Measurements from ENCODE around the gene CDH18.
A peak's percentile ranks its signal among the peaks of the same experiment; 100 is the strongest.

Gene CDH18

DNA sequence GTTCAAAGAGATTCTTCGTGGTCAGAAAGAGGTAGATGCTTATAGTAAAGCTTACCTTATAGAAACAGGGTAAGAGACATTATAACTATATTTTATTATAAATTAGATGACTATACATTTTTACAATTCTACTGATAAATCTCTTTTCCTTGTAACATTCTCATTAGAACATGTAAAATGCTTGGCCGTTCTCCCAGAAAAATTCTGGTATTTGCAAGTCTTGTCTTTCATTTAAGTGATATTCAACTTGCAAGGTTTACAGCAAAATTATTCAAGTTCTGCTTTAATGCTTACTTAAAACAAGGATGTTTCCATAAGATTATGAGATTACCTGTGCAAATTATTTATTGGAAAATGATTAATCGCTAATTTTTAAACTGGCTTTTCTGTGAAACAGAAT, 41.3 kb upstream of the CDH18 start:
- H3K9me3 ChIP-seq (ENCODE audit: severe bottlenecking), result no peaks in the 10 kb centered on the region
- H3K4me3 ChIP-seq (ENCODE audit: severe bottlenecking), result no peak overlapping the region
- TF ChIP-seq, protein P1, sequence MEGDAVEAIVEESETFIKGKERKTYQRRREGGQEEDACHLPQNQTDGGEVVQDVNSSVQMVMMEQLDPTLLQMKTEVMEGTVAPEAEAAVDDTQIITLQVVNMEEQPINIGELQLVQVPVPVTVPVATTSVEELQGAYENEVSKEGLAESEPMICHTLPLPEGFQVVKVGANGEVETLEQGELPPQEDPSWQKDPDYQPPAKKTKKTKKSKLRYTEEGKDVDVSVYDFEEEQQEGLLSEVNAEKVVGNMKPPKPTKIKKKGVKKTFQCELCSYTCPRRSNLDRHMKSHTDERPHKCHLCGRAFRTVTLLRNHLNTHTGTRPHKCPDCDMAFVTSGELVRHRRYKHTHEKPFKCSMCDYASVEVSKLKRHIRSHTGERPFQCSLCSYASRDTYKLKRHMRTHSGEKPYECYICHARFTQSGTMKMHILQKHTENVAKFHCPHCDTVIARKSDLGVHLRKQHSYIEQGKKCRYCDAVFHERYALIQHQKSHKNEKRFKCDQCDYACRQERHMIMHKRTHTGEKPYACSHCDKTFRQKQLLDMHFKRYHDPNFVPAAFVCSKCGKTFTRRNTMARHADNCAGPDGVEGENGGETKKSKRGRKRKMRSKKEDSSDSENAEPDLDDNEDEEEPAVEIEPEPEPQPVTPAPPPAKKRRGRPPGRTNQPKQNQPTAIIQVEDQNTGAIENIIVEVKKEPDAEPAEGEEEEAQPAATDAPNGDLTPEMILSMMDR (IDR thresholded peaks at IDR 0.05; ENCODE audit: poor library complexity, severe bottlenecking), result no peak
- H3K36me3 ChIP-seq (ENCODE audit: low read depth), result no peaks in the 10 kb centered on the region
- no peak for DNase-seq (ENCODE audit: low spot score)
- peaks cover 2% of the 10 kb centered on the region for H3K4me1 ChIP-seq (ENCODE audit: insufficient read depth, poor library complexity, severe bottlenecking)
- no peak for ATAC-seq (ENCODE audit: low read depth)
- no peak overlapping the region for H3K27ac ChIP-seq (ENCODE audit: poor library complexity, severe bottlenecking)
- no peaks in the 10 kb centered on the region for H3K27me3 ChIP-seq (ENCODE audit: insufficient read depth, poor library complexity, severe bottlenecking)

DNA sequence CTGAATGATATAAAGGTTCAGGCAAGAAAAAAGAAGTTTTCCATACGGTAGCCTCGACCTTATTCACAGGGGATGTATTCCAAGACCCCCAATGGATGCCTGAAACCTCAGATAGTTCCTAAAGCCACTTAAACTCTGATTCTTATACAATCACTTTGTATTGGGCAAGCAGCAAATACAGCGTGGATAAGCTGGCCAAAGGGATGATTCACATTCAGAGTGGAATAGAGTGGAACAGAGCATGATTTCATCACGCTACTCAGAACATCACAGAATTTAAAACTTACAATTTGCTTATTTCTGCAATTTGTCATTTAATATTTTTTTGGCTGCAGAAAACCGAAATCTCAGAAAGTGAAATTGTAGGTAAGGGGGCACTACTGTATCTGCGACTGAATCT, 40.5 kb upstream of the CDH18 start:
- DNase-seq (ENCODE audit: low spot score), result no peak
- H3K4me1 ChIP-seq (ENCODE audit: insufficient read depth, poor library complexity, severe bottlenecking), result peaks cover 2% of the 10 kb centered on the region
- H3K27ac ChIP-seq (ENCODE audit: poor library complexity, severe bottlenecking), result no peak overlapping the region
- no peaks in the 10 kb centered on the region for H3K9me3 ChIP-seq (ENCODE audit: severe bottlenecking)
- no peaks in the 10 kb centered on the region for H3K27me3 ChIP-seq (ENCODE audit: insufficient read depth, poor library complexity, severe bottlenecking)
- no peak overlapping the region for H3K4me3 ChIP-seq (ENCODE audit: severe bottlenecking)
- no peaks in the 10 kb centered on the region for H3K36me3 ChIP-seq (ENCODE audit: low read depth)
- ATAC-seq (ENCODE audit: low read depth), result peak; percentile 41; the same call in 1 of the 3 replicates
- TF ChIP-seq, protein P1 (IDR thresholded peaks at IDR 0.05; ENCODE audit: poor library complexity, severe bottlenecking), result no peak

DNA sequence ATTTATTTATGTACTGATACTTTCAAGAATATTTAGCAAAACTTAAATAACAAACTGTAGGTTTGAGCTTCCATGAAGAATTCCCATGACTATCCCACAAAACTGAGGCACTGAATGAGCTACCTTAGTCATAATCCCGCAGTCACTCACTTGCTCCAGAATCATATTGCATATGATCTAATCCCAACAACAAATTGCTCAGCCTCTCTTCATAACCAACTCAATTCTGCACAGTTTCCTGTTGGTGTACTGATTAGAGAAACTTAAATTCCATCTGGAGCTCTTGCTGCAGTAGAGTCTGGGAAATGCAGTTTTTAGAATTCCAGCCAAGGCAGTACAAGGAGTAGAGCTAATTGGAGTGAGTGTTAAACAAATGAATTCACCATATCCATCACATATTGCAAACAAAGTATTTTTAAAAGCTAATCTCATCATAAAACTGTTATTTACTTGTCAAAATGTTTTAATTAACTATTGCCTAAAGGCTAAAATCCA, 35.7 kb upstream of the CDH18 start:
- TF ChIP-seq, protein P1 (IDR thresholded peaks at IDR 0.05; ENCODE audit: poor library complexity, severe bottlenecking), result no peak
- H3K27ac ChIP-seq (ENCODE audit: poor library complexity, severe bottlenecking), result no peak overlapping the region
- ATAC-seq (ENCODE audit: low read depth), result no peak

DNA sequence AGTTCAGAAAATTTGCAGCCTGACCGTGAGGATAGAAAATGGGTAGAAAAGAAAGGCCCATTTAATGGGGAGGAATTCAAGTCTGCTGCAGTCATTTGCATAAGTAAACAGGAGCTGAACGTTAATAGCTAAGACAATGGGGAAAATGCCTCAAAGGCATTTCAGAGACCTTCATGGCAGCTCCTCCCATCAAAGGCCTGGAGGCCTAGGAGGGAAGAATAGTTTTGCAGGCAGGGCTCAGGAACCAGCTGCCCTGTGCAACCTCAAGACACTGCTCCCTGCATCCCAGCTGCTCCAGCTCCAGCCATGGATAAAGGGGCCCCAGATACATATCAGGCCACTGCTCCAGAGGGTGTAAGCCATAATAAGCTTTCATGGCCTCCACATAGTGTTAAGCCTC, 32.2 kb upstream of the CDH18 start:
- ATAC-seq (ENCODE audit: low read depth), result no peak
- TF ChIP-seq, protein P1 (IDR thresholded peaks at IDR 0.05; ENCODE audit: poor library complexity, severe bottlenecking), result no peak
- no peaks in the 10 kb centered on the region for H3K4me1 ChIP-seq (ENCODE audit: insufficient read depth, poor library complexity, severe bottlenecking)

More for the DNA sequence above, 35.7 kb upstream of the CDH18 start:
- no peak for DNase-seq (ENCODE audit: low spot score)
- peaks cover 5% of the 10 kb centered on the region for H3K9me3 ChIP-seq (ENCODE audit: severe bottlenecking)
- no peaks in the 10 kb centered on the region for H3K27me3 ChIP-seq (ENCODE audit: insufficient read depth, poor library complexity, severe bottlenecking)
- no peak overlapping the region for H3K4me3 ChIP-seq (ENCODE audit: severe bottlenecking)
- H3K4me1 ChIP-seq (ENCODE audit: insufficient read depth, poor library complexity, severe bottlenecking), result no peaks in the 10 kb centered on the region
- H3K36me3 ChIP-seq (ENCODE audit: low read depth), result no peaks in the 10 kb centered on the region

DNA sequence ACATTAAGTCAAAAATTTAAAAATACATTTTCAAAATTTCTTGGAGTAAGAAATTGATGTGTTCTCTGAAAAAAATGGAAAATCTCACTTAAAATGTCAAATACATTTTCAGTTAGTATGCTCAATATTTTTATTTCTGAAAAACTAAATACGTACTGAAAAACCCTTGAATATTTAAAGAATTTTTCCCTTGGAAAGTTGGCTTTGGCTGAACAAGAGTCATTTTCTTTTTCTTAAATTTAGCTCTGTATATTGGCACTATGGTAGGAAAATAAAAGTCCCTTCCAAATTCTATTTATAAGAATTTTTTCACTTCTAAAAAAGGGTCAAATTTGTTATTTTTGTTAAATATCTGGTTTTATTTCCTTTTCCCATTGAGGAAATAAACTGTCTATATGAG, 29.0 kb upstream of the CDH18 start:
- H3K27ac ChIP-seq (ENCODE audit: poor library complexity, severe bottlenecking), result no peak overlapping the region
- ATAC-seq (ENCODE audit: low read depth), result no peak
- DNase-seq (ENCODE audit: low spot score), result no peak
- H3K4me1 ChIP-seq (ENCODE audit: insufficient read depth, poor library complexity, severe bottlenecking), result no peaks in the 10 kb centered on the region
- H3K4me3 ChIP-seq (ENCODE audit: severe bottlenecking), result no peak overlapping the region
- H3K36me3 ChIP-seq (ENCODE audit: low read depth), result no peaks in the 10 kb centered on the region
- H3K27me3 ChIP-seq (ENCODE audit: insufficient read depth, poor library complexity, severe bottlenecking), result no peaks in the 10 kb centered on the region
- TF ChIP-seq, protein P1 (IDR thresholded peaks at IDR 0.05; ENCODE audit: poor library complexity, severe bottlenecking), result no peak
- H3K9me3 ChIP-seq (ENCODE audit: severe bottlenecking), result peaks cover 5% of the 10 kb centered on the region

More for the DNA sequence above, 32.2 kb upstream of the CDH18 start:
- Histone ChIP-seq H3K27me3 (ENCODE audit: insufficient read depth, poor library complexity, severe bottlenecking) (no peaks in the 10 kb centered on the region), H3K36me3 (ENCODE audit: low read depth) (no peaks in the 10 kb centered on the region), H3K4me3 (ENCODE audit: severe bottlenecking) (no peak overlapping the region), H3K27ac (ENCODE audit: poor library complexity, severe bottlenecking) (no peak overlapping the region), H3K9me3 (ENCODE audit: severe bottlenecking) (peaks cover 5% of the 10 kb centered on the region)
- no peak for DNase-seq (ENCODE audit: low spot score)
